Glomerular visceral epithelial cell (primary cell): ENCODE measurements around the gene ABHD12B.
A peak's percentile ranks its signal among the peaks of the same experiment; 100 is the strongest.

Experiments
- DNase-seq: peaks from one replicate; pipeline ENCODE4 v3.0.0-alpha.2; 2016; ENCODE audit errors: extremely low spot score

The ABHD12B gene

DNA sequence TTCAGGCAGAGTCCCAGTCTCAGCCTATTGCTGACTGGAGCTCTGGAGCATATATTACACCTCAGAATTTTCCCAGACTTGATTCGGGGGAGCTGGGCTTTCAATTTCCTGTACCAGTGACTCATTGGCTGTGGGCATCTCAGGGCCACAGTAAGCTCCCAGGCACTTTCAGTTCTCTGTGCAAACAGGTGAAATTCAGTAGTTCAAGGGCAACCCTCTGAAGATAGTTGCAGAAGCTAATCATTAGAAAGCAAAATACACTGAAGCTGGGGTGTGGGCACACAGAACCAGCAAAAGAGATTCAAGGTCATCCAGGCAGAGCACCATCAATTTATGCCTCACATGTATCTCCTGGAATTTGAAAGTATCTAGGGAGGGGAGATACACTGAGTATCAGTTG, 32.8 kb upstream of the ABHD12B start:
- DNase-seq, result peak; percentile 54

GRCh38 chr14:50839691-50840090, 32.2 kb upstream of the ABHD12B start:
- no peak for DNase-seq

- no peak for DNase-seq
Observed at GRCh38 chr14:50844391-50844790, 27.5 kb upstream of the ABHD12B start.

DNA sequence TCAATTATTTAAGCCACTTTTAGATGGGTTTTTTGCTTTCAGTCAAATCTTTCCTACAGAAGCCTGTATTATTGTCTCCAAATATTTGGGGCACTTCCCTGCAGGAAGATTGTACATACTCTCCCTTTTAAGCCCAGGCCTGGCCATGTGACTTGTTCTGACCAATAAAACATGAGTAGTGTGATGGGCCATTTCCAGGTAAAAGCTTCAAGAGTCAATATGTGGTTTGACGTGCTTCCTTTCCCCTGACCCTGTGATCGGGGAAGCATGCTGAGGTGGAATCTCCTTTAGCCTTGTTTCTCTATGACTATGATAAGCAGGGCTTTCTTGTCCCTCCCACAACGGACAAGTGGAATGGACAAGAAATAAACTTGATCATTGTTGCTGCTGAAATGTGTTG, 26.7 kb upstream of the ABHD12B start:
- peak; percentile 9 for DNase-seq

DNA sequence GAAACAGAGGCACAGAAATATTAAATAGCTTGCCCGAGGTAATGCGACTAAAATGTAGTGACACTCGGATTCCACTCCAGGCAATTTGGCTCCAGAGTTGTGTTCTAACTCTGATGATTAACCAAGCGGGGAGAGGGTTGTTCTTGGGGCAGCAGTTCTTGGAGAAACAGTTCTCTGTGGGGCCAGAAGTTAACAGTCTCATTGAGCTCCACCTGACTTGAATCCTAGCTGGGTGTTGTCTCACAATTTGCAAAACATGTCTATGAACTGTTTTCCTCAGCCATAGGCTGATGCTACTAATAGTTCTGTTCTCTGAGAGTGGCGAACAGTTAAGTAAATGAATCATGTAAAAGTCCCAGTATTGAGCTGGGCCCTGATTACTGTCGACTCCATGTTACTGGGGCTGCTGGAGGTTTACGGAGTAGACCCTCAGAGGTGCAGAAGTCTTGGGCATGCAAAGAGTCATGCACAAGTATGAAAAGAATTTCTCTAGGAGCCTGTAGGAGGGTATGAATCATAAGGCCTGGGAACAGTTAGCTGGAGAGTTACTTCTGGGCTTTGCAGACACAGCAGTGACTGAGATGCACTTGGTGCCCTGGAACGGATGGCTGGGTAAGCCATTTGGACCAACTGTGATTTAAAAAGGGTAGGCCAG, 25.5 kb upstream of the ABHD12B start:
- peak; percentile 86 for DNase-seq

GRCh38 chr14:50853891-50854290, 18.0 kb upstream of the ABHD12B start:
- no peak for DNase-seq

DNA sequence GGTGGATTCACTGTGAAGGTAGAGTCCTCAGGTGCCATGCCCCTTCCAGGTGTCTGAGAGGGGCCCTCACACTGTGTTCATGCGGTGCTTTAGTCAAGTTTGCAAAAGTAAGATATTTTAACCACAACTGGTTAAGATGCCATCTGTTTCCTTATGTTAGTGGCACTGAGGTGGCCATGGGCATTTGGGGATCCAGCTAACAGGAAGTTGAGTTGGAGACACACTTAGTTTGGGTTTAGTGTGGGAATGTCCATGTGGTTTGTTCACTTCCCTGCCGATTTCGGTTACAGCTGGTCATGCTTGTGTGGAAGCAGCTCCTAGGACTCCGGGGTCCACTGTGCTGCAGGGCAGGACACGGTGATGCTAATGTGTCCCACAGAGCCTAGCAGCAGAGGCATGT, 17.3 kb upstream of the ABHD12B start:
- DNase-seq, result no peak

DNA sequence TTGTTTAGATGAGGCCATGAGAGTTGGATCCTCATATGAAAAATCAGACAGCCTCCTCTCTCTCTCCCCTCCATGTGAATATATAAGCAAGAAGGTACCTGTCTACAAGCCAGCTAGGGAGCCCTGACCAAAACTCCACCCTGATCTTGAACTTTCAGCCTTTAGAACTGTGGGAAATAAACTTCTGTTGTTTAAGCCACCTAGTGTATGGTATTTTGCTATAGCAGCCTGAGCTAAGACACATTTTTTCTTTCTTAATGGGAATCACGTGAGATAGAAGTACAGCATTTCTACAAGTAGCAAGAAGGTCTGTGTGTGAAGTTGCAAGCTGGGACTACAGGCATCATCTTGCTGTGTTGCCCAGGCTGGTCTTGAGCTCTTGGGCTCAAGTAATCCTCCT, 16.3 kb upstream of the ABHD12B start:
- no peak for DNase-seq

GRCh38 chr14:50856660-50857059, 15.2 kb upstream of the ABHD12B start:
- DNase-seq, result no peak

DNA sequence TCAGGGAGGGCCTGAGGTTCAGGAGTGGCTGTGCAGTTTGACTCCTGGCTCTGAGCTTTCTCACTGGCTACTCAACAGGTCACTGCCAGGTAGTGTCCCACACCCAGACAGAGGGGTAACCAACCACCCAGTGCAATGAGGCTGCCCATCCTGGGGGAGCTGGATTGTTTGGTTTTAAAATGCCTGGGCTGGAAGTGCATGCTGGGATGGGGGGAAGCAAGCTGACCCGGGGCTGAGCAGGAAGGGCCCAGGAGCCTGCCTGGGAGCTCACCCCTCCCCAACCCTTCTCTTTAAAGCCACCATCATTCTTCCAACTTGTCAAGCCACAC, 12.6 kb upstream of the ABHD12B start:
- DNase-seq, result no peak

GRCh38 chr14:50860478-50861086, 11.3 kb upstream of the ABHD12B start:
- DNase-seq, result peak; percentile 84

- DNase-seq, result no peak
Observed at GRCh38 chr14:50862036-50862570, 9.8 kb upstream of the ABHD12B start.

DNA sequence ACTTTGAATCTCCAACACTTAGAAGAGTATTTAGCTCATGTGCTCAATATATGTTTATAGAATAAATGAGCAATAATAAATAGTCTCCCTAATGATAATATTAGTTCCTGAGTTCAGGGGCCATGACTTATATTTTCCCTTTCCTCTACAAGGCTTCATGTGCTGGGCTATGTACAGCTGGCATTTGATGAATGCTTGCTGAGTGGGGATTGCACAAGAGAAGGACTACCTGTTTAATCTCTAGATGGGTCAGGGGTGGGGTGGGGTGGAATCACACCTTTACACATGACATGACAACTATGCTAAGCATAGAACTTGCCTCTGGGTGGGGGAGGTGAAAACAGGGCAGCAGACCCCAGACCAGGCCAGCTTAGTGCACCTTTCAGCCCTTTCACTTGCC, 7.6 kb upstream of the ABHD12B start:
- DNase-seq, result no peak

GRCh38 chr14:50864946-50865345, 6.9 kb upstream of the ABHD12B start:
- no peak for DNase-seq

GRCh38 chr14:50865391-50866076, 6.3 kb upstream of the ABHD12B start:
- no peak for DNase-seq

- no peak for DNase-seq
Observed at GRCh38 chr14:50871228-50871627, 625 bp upstream of the ABHD12B start.

- DNase-seq, result no peak
Observed at GRCh38 chr14:50874757-50875156, 2.9 kb downstream of the ABHD12B start.

DNA sequence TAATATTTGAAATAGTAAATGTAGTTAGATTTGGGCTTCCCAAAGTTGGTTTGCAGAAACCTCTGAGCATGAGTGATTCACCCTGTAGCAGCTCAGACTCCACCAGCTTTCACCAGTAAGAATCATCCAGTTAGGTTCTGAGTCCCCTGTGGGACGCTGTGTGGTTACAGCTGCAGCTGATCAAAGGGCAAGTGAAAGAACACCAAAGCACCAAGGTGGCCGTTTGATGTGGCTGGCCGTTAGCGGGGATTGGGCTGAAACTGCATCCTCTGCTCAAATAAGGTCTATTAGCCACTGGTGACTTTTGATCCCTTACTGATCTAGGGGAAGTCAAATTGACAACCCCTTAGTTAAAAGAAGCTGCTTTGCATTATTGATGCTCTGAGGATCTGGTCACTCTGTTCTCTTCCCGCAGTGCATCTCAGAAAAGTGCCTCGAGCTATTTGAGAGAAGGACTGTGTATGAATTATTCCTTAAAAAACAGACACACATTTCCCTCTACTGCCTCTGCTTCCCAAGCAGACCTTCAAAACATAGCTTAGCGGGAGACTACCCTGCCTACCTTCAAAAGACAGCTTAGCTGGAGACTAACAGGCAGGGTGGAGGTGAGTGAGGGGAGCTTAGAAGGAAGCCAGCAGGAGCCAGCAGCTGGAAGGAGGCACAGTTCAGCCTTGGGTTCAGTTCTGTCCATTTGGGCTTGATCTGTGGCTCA, 3.7 kb downstream of the ABHD12B start:
- DNase-seq, result no peak

DNA sequence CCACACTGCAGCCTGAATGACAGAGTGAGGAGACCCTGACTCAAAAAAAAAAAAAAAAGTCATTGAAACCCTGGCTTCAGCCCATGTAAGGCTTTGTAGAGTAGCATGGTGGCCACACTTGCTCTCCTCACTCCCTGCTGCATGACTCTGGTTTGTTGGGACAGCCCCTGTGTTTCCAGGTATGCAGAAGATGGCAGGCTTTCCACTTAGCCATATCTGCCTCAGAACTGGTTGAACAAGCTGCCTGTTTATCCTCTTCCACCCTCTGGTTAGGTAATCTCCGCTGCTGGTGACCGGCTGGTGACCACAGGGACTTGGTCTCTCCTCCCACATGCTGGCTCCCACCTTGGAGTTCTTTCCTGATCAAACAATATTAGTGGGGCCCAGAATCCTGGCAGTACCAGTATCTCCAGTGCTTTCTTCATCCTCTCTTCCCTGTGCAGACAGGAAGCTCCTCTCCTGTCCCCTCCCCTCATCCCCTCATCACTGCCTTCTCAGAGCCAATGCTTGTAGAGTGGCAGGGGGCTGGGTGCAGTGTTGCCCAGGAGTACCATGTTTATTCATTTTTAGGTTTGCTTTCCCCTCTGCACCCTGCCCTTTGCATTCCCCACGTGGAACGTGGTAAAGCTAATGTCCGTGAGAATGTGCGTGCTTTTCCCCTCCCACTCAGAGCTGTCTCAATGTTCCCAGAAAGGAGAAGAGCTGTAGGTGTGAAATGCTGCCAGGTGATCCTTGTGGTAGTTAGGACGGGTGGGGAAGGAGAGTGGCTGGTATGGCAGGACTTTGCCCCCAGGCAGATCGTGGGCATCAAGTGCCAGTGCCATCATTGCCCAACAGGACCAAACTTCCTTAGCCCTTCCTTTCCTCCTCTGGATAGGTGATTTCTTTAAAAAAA, 11.3 kb downstream of the ABHD12B start:
- DNase-seq, result no peak

GRCh38 chr14:50883827-50884197, 12.0 kb downstream of the ABHD12B start:
- DNase-seq, result no peak

DNA sequence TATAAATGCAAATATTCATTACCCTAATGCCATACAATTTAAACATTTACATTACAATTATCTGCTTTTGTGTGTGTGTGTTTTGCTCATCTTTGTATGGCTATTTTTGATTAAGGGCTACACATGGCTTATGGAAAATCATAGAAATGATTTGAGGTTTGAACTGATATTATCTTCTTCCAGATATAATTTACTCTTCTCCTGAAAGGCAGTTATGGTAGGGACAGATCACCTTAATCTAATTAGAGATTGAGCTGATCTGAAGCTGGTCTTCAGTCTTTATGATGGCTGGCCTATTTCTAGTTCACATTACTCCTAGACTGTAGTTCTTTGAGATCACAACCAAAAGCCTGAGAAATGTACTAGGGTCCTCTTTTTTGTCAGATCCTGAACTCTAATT, 15.6 kb downstream of the ABHD12B start:
- DNase-seq, result no peak

DNA sequence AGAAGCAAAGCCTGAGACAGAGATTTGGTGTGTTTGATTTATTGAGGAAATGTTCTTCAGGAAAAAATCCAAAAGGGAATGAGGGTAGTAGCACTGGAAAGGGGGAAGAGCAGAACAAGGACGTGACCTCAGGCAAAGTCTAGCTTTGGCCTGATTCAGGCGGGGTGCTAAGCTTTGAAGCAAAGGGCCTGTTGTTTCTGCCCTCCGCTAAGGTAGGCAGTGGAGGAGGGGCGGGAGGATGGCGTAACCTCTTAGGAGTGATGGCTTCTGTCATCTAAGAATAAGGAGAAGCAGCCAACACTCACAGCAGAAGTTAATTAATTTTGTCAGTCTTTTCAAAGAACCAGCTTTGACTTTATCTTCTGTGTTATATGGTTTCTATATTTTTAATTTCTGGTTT, 20.4 kb downstream of the ABHD12B start:
- no peak for DNase-seq
